ENCODE measurements around the gene POLH. TPM values are rescaled to one million over a fixed set of nuclear protein-coding genes. Genes with fewer than 3 reads are reported as not detected.

The POLH gene
- total and polyA plus RNA-seq, 9 of the 15 experiments (the other 6 are each of a cell fraction or from before 2014, with no cell fraction given) = 5.8 to 31.6 (median 20.6) TPM

DNA sequence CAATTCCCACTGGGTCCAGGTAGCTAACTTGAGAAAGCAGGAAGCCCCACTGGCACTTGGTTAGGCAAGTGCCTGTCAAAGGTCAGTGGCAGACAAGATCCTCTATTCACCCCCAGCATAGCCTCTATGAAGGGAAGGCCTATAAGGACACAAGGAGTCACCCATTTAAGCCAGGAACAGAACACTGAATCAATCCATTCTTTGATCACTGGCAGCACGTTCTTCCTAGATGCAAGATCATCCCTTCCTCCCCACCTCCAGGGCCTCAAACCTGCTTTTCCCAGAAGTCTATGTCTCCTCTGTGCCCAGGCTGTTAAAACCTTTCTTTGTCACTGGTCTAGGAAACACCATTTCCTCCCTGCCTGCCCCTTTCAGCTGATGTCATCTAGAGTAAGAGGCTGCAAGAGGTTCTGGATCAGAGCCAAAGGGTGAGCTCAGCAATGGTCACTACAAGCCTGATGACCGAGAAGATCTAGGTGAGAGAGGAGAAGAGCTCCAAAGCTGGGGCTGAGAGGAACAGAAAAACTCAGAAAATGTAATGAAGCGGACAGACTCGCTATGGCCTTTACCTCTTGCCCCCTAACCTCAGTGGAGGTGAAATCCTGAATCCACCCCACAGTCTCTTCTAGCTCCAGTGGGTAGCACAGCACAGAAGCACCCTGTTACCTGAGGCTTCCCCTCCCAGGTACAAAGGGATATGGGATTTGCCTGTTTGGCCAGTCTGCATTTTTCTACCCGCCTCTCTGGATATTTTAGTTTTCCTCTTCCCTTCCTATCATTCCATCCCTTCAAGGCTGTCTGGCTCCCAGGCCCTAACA lies 51.2 kb downstream of the POLH start (continued):
- peak; percentile 95 for TF ChIP-seq SMAD1 (IDR thresholded peaks at IDR 0.05; ENCODE audit: low read depth, low read length, partially characterized antibody)
- TF ChIP-seq SMAD2 (IDR thresholded peaks at IDR 0.05; ENCODE audit: low read depth, low read length) = no peak
- TF ChIP-seq MCM7 (IDR thresholded peaks at IDR 0.05) = 0 out of 4 replicates have a peak, but pooled peaks of 1 of the 2 experiments have one; percentile 13
- TF ChIP-seq ZNF583 (CRISPR knock-in tag; IDR thresholded peaks at IDR 0.05) = peak; percentile 91
- TF ChIP-seq ZNF444 (CRISPR knock-in tag; IDR thresholded peaks at IDR 0.05) = 0 out of 2 replicates have a peak, but pooled peaks have one; percentile 4
- no peak for TF ChIP-seq MXI1 (IDR thresholded peaks at IDR 0.05; ENCODE audit: low read depth, low read length)
- peak; percentile 55; the same call in 1 of the 2 replicates for TF ChIP-seq KLF6 (CRISPR knock-in tag; IDR thresholded peaks at IDR 0.05; ENCODE audit: borderline replicate concordance)
- peak; percentile 13 to 31; a peak in 3 of 4 replicates for TF ChIP-seq RAD21 (CRISPR knock-in tag; conservative IDR thresholded peaks at IDR 0.05 in 1 of 2, IDR thresholded peaks at IDR 0.05 in 1 of 2)
- TF ChIP-seq, protein P1, sequence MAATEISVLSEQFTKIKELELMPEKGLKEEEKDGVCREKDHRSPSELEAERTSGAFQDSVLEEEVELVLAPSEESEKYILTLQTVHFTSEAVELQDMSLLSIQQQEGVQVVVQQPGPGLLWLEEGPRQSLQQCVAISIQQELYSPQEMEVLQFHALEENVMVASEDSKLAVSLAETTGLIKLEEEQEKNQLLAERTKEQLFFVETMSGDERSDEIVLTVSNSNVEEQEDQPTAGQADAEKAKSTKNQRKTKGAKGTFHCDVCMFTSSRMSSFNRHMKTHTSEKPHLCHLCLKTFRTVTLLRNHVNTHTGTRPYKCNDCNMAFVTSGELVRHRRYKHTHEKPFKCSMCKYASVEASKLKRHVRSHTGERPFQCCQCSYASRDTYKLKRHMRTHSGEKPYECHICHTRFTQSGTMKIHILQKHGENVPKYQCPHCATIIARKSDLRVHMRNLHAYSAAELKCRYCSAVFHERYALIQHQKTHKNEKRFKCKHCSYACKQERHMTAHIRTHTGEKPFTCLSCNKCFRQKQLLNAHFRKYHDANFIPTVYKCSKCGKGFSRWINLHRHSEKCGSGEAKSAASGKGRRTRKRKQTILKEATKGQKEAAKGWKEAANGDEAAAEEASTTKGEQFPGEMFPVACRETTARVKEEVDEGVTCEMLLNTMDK (IDR thresholded peaks at IDR 0.05; ENCODE audit: borderline replicate concordance, insufficient read depth, low read depth, low read length, poor library complexity, severe bottlenecking) = no peak
- TF ChIP-seq, protein P2, sequence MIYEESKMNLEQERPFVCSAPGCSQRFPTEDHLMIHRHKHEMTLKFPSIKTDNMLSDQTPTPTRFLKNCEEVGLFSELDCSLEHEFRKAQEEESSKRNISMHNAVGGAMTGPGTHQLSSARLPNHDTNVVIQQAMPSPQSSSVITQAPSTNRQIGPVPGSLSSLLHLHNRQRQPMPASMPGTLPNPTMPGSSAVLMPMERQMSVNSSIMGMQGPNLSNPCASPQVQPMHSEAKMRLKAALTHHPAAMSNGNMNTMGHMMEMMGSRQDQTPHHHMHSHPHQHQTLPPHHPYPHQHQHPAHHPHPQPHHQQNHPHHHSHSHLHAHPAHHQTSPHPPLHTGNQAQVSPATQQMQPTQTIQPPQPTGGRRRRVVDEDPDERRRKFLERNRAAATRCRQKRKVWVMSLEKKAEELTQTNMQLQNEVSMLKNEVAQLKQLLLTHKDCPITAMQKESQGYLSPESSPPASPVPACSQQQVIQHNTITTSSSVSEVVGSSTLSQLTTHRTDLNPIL (CRISPR knock-in tag; IDR thresholded peaks at IDR 0.05) = peak; percentile 88
- no peak for TF ChIP-seq RUNX1 (IDR thresholded peaks at IDR 0.05; ENCODE audit: low read depth)
- TF ChIP-seq ZNF311 (CRISPR knock-in tag; IDR thresholded peaks at IDR 0.05) = peak; percentile 71; the same call in 1 of the 2 replicates
- TF ChIP-seq GABPB1 (CRISPR knock-in tag; IDR thresholded peaks at IDR 0.05) = peak; percentile 73; the same call in 1 of the 2 replicates
- peak in 2 of 3 experiments; percentile 47 to 91 for TF ChIP-seq YY1 (IDR thresholded peaks at IDR 0.05; ENCODE audit: borderline replicate concordance in 1 of 3, control insufficient read depth in 1 of 3, extremely low read depth in 1 of 3, insufficient read depth in 3 of 3, insufficient read length in 1 of 3, insufficient replicate concordance in 2 of 3, low read depth in 1 of 3, low read length in 2 of 3)
- peak; percentile 56 for TF ChIP-seq MAFG (tag; conservative IDR thresholded peaks at IDR 0.05)
- TF ChIP-seq CBFA2T2 (conservative IDR thresholded peaks at IDR 0.05) = no peak
- TF ChIP-seq C11orf30 (IDR thresholded peaks at IDR 0.05; ENCODE audit: low read depth) = no peak
